C4-2B (cell line): ENCODE data around the gene GNPAT.

Source experiments
- ZFX ChIP-seq: fragments of 450-650 bp; IDR thresholded peaks from 2 replicates; pipeline ENCODE4 v1.6.1; 2017
- TF ChIP-seq, protein P1 (sequence below): fragments of 450-650 bp; conservative IDR thresholded peaks from 2 replicates; pipeline ENCODE4 v1.5.1; 2017; ENCODE audit warnings: mild to moderate bottlenecking

DNA sequence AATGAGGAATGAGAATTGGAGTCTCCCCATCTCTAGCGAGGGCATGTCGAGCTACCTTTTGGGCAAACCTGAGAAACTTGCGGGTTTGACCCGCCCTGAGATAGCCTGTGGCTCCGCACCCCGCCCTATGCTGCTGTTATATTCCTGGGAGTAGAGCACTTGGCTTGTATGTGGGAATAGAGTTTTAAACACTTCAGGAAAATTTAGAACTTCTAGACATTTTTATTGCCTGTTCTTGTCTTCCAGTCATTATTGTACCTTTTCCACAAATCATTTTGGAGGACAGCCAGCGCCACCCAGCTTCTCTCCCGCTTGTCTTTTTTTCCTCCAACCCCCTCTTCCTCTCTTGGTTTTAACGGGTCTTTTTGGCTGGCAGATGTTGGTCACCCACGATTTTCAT is 738 bp downstream of the GNPAT start:
- TF ChIP-seq, protein P1, sequence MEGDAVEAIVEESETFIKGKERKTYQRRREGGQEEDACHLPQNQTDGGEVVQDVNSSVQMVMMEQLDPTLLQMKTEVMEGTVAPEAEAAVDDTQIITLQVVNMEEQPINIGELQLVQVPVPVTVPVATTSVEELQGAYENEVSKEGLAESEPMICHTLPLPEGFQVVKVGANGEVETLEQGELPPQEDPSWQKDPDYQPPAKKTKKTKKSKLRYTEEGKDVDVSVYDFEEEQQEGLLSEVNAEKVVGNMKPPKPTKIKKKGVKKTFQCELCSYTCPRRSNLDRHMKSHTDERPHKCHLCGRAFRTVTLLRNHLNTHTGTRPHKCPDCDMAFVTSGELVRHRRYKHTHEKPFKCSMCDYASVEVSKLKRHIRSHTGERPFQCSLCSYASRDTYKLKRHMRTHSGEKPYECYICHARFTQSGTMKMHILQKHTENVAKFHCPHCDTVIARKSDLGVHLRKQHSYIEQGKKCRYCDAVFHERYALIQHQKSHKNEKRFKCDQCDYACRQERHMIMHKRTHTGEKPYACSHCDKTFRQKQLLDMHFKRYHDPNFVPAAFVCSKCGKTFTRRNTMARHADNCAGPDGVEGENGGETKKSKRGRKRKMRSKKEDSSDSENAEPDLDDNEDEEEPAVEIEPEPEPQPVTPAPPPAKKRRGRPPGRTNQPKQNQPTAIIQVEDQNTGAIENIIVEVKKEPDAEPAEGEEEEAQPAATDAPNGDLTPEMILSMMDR: no peak
- no peak for TF ChIP-seq ZFX
